GM19193 (cell line): Measurements from ENCODE around the gene RBKS.

Source experiments
- POLR2A ChIP-seq: IDR thresholded peaks from 4 replicates; pipeline ENCODE4 v1.6.1; 2011; ENCODE audit not compliant: insufficient read depth, insufficient read length; ENCODE audit errors: extremely low read depth

RBKS gene

DNA sequence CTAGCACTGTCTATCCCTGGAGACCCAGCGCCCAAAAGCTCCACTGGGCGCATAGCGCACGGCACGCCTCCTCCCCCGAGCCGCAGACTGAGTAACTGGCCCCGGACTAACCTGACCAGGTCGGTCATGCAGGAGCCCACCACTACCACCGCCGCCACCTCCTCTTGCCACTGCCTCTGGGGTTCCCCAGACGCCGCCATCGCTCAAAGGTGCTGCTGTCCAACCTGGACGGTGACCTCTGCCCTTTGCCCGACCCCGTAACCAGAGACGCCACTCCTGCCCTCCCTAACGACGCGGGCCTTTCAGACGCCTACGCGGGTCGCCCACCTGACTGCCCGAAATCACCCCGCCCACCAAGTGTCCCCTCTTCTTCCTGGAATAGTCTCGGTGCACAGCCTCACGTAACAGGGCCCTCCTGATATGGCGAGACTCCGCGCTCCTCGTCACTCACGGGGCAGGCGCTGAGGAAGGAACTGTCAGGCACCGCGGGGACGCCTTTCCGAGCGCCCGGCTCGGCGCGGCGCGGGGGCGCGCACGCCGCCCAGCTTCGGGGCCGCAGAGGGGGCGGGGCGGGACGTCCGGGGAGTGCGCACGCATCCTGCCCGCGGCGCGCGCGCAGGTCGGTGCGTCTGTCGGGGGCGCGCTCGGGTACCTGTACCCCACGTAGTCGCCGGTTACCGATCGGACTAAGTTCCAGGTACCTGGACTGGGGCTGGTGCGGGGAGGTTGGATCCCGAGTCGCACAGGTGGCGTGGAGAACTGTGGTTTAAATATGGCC lies at the start of gene RBKS, which contains the start of gene BABAM2:
Gene RBKS (minus strand): TSS at position 242 of the 778 bp plus-strand sequence. CDS start 42 bp downstream, at position 200.
Gene BABAM2 (plus strand): TSS at position 584 of the 778 bp plus-strand sequence. CDS start 3,828 bp downstream, outside the sequence.
- peak; percentile 86 for TF ChIP-seq POLR2A

DNA sequence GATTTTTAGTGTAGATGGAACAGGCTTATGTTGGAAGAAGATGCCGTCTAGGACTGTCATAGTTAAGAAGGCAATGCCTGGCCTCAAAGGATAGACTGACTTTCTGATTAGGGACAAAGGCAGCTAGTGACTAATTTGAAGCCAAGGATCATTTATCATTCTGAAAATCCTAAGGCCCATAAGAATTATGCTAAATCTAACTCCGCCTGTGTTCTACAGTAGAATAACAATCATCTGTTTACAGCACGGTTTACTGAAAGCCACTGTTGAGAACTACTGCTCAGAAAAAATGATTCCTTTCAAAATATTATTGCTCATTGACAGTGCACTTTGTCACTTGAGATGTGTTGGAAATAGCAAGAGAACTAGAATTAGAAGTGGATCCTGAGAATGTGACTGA lies 44.8 kb upstream of the RBKS start:
- no peak for TF ChIP-seq POLR2A

DNA sequence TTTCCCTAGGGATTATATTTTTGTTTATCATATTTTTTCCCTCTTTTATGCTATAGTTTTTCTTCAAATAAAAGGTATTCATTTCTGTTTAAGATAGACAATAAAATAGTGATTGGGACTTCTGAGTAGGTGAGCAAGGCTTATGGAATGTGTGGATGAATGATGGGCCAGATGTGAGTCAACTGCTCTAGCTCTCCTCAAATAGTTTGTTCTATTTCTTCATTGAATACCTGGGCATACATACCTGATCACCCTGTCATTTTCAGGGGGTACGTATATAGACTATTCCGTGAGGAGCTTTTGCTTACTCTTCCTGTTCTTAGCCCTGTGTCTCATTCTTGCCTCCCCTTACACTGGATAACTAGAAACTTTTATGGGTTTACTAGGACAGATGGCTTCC lies 42.2 kb upstream of the RBKS start:
- TF ChIP-seq POLR2A: no peak

DNA sequence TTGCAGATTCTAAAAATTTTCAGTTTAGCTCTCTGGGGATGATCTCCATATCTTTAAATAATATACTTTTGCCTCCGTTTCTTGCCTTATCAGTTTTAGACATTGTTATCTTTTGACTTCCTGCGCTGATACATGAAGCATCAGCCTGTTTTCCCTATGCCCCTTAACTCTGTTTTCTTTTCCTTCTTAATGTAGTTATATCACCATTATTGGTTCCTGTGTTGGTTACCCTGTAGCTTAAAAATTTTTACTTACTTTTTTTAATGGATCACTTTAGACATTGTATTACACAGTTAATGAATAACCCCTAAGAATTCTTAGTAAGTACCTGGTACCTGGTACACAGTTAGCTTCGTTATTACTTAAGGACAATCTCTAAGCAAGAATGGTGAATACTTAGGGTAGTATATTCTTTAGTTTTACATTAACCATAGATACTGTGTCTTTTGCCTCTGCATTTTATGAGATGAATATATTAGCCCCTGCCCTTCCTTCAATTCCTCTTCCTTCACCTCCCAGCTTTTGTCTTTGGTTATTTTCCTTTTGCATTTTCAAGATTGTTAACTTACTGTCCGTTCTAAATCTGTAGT lies 41.3 kb upstream of the RBKS start:
- TF ChIP-seq POLR2A: no peak

DNA sequence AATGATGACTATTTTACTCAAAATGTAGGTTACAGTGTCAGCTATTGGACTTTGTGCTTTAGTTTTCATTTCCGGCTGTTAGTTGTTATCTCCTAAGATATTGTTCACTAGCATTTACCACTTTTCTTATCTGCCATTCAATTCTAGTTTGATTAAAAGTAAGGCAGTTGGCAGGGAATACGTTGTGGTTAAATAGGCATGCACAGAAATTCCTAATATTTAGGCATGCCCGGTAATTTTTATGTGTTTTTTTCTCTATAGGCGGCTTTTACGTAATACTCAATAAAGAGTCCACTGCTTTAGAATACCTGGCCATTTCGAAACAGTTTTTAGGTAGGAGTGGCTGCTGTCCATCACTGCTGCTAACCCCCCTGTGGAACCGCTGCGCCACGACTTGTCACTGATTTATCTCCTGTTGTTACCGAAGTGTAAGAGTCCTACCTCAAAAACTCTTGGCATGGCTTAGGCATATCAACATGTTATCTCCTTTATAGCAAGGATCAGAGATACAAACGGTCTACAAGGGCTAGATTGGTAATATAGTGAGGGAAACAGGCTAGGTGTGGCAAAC lies 39.8 kb upstream of the RBKS start:
- no peak for TF ChIP-seq POLR2A

DNA sequence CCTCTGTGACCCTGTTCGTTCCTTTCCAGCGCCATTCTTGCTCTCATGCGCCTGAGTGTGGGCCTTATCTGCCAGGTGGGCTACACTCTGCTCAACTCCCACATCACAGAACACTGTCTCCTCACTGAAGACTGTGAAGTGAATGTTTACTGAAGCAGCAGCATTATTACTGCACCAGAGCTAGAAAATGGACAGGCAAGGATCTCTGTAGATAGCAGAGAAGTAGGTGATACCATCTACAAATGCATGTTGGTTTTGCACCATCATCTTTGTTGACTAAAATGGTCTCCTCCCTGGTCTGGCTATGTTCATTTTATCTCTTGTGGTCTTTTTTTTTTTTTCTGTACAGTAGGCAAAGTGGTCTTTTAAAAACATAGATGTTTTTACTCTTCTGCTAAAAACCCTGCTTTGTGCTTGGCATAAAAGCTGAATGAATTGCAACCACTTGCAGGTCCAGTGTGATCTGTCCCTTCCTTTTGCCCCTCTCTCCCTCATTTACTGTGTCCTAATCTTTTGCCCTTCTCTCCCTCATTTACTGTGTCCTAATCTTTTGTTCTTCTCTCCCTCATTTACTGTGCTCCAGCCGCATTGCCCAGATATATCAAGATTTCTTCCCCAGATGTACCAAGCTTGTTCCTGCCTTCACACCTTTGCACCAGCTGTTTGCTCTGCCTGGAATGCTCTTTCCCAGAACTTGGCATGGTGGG lies 35.7 kb upstream of the RBKS start:
- no peak for TF ChIP-seq POLR2A

DNA sequence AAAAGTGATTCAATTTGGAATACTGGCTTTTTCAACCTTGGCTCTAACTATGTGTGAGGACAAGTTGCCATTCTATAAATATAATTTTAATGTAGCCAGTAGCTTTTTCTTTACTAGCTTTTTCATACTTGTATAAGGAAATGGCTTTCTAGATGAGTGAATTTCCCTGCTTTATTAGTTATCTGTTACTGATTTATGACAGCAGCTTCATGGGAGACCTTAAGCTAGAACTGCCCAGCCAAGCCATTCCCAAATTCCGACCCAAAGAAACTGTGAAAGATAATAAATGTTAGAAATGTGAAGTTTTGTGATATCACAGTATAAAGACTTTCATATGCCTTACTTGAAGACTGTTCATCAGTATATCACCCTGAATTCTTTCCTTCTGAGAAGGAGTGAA lies 32.7 kb upstream of the RBKS start:
- TF ChIP-seq POLR2A: no peak

DNA sequence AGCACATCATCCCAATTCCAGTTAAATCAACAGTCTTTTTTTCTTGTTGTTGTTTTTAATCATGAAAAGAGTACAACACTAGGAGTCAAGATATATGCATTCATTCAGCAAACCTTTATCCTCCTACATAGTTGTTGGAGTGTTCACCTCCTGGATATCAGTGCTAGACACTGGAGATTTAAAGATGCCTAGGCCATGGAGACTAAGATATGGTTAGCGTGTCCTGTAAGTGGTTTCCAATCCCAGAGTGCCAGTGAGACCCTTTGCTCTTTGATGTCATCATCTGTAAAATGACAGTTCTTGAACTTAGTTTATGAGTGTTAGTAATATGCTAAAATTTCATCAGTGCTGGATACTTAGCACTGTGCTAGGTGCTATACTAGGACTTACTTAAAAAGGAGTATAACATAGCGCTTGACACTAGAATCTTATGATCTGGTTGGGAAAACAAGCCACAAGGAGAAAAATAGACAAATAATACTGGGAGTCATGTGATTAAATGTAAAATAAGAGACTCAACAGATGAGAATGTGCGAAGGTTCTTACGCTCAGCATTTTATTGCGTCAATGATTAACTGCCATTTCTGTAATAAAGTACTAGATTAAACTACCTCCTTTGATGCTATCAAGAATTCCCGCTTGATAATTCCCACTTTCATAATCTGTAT lies 31.8 kb upstream of the RBKS start:
- TF ChIP-seq POLR2A: no peak

DNA sequence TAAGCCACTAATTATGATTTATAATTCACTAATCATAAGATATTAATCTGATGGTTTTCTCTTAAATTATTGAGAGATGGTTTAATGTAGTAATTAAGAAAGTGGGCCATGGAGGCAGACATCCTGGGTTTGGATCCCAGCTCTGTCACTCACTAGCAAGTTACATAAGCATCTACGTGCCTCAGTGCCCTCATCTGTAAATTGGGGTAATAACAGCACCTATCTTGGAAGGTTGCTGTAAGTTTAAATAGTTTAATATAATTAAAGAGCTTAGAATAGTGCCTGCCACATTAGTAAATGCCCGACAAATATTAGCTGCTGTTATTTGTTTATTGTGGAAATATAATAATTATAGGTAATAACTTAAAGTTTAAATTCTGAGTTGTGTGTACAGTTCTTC lies 31.2 kb upstream of the RBKS start:
- TF ChIP-seq POLR2A: no peak

DNA sequence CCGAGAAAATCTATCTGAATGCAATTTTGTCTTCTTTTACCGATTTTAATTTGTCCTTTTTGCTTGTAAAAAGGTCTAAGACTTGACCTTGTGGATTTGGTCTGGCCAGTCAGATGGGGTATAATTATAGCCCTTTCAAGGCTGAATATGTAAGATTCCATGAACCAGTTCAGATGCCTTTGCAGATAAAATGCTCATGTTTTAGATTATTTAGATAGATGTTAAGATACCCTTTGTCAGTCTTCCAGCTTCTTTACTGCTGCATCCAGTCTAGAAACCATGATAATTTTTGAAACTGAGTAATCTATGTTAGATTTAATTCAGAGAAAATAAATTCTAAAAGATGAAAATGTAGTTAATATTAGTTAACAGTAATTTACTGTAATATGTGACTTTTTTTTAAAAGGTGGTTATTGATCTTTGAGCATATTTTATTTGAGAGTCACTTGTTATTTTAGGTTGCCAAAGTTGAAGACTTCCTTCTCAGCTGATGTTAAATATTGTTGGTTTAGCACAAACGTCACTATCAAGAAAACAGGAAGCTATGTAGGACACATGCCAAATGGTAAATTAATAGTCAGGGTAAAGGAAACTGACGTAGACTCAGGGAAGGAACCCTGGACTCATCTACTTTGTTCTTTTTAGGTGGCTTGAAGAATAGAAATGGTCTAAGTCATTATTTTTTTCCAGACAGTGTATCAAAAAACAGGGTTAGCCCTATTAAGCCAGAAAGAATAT lies 30.1 kb upstream of the RBKS start:
- no peak for TF ChIP-seq POLR2A

DNA sequence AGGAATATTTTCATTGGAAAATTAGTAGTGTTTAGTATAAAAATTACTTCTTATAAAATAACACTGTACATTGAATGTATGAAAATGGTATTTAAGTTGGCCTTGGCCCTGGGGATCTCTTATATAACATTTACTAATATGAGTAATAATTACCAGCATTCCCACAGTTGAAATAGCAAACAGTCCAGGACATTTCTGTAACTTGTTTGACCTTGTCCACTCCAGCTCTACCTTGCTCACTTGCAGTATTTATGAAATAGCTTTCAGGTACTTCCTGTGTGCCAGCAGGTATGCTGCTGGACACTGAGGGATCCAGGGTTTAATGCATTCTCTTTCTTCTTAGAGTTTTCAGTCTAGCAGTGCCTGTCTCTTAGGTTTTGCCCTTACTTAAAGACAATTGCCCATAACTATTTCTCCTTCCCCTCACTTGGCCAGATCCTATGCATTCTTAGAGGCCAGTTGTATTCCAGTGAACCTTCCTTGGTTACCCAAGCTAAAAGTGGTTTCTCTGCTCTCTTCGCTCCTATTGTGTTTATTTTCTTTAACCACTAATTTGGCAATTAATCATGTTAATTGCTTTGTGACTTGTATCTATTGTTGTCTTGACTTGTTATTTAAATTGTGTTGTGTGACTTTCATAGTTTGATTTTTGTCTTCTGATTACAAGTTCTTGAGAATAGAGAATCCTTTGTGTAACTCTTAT lies 26.3 kb upstream of the RBKS start:
- TF ChIP-seq POLR2A: no peak

DNA sequence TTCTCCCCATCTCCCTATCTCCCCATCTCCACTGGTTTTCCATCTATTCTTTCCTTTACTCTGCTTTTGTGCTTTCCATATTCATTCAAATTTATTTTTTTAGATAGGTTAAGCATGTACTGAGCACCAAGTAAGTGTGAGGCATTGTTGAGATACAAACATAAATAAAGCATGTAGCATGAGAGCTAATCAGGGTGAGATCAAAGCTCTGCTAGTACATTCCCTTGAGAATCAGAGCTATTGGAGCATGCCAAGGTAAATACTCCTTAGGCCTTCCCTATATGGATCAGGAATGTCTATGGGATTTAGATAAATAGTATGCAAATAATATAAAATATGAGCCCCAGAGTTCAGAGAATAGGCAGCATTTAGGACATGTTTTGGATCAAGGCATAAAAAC lies 25.7 kb upstream of the RBKS start:
- no peak for TF ChIP-seq POLR2A

DNA sequence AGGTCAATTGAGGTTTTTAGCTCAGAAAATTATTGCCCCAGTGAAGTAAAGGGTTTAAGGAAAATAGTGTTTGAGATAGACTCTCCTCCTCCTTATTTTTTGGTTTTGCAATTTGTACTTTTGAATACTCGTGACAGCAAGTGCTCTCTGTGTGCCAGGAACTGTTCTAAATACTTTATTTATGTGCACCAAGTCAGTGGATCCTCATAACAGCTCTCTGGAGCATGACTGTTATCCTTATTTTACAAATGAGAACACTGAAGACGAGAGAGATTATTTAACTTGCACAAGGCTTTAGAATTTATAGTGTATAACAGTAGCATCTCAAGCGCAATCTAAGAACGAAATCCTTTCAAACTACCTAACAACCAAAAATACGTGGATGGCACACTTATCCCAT lies 25.0 kb upstream of the RBKS start:
- TF ChIP-seq POLR2A: no peak

DNA sequence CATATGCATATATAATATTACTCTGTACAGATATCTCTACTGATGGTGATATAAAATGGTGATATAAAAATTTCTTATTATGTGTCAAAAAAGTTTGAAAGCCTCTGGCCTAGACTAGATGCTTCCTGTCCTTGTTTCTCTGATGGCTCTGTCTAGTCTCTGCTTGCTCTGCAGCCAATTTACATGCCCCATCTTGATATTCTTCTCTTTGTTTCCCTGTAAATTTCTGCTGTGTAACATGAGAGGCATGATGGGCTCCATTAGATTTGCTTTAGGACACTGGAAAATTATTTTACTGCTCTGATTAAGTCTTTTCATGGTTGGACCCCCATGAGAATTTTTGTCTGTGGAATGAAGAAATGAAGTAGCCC lies 24.6 kb upstream of the RBKS start:
- no peak for TF ChIP-seq POLR2A
